K562 treated with DMSO at 1 percent for 48 hours (cell line): Measurements from ENCODE around the gene SH2D7. TPM values are rescaled to one million over a fixed set of nuclear protein-coding genes. Genes with fewer than 3 reads are reported as not detected.

ENCODE experiments used
- total RNA-seq: library from RNA; unstranded; fragments of 300-600 nt; gene quantifications from 2 replicates; pipeline ENCODE4 v1.2.3, GENCODE V29; 2022; ENCODE audit warnings: low replicate concordance; ENCODE audit errors: extremely low read depth

Gene SH2D7
- not detected in 2 replicates for total RNA-seq

DNA sequence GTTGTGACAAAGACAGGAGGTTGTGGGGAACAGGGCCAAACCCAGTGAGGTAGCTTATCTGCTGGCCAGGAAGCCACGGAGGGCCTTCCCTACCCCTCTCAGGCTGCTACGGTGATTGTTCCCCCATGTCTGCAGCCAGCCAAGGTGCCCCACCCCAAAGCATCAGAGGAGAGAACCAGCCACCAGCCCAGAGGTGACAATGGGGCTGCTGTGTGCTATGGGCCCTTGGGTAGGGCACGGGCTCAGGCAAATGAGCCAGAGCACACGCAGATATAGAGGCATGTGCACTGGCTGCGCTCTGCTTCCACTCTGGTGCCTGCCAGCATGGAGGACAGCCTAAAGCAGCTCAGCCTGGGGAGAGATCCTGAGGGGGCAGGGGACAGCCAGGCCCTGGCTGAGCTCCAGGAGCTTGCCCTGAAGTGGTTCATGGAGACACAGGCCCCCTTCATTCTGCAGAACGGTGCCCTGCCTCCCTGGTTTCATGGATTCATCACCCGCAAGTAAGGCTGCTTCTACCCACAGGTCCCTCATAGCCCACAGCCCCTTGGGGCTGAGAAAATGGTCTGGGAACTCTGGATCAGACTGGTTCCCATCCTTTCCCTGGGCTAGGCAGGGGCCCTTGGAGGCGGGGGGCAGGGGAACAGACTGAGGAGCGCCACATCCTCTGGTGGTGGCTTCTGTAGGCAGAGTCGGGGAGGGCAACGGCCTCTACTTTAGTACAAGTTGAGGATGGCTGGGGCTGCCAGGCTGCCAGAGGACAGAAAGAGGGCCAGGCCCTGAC lies at the start of gene SH2D7:
TSS of gene SH2D7 (plus strand) at position 301 of the 781 bp plus-strand sequence. CDS start at position 325, 24 bp downstream.

DNA sequence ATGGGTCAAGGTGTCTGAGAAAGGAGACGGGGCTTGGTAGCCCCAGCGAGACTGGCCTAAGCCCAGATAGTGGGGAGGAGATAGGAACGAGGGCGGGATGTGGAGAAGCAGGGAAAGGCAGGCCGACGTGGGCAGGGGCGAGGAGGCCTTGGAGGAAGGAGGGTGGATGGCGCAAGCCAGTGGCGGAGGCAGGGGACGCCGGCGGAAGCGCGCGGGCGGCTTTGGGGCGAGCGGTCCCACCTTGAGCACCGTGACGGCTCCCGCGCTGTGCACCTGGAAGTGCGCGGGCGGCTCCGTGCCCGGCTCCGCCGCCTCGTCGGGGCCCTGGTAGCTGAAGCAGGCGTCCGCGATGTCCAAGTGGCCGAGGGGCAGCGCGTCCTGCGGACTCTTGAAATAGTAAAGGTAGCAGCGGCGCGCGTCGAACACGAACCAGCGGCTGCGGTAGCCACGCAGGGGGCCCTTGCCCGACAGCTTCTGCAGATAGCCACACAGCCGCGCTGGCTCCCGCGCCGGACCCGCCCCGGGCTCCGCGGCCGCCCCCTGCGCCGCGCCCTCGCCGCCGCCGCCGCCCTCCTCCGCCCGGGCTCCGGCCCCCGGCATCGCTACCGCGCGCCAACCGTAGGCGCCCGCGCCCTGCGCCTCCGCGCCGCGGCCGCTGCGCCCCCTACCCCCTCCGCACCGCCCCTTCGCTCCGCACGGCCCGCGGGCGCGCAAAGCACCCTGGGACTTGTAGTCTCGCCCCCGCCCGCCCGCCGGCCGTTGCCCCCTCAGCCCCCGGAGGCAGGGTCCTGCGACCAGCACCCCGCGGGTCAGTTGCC lies 15.1 kb upstream of the SH2D7 start, which contains the start of gene TBC1D2B:
TSS of gene TBC1D2B (minus strand) at position 659 of the 818 bp plus-strand sequence. CDS start at position 600, 59 bp downstream.

DNA sequence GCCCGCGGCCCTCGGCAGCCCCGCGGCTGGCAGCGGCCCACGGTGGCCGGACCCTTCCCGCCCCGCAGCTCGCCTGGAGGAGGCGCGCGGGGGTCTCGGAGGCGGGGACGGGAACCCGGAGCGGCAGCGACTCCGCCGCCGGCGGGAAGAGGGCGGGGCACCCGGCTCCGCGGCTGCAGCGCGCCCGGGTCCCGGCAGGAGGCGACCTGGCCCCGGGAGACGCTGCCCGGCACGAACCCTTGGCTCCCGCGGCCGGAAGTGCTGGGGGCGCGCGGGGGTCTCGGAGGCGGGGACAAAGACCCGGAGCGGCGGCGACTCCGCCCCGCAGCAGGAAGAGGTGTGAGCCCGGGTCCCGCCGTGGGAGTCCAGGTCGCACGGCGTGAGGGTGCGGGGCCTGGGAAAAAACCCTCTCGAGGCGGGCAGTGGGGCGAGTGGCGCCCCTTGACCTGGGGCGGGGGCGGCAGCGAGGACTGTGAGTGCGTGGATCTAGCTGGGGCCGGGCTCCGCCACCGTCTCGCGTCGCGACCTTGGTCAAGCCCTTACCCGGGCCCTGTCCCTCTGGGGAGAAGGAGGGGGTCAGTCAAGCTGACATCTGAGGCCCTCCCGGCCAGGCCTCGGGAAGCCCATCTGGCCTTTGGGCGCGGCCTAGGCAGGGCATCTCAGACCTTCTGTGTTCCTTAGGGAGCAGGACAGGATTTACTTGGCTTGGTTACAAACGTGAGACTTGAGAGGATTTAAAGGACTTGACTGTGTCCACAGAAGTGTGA lies 39.1 kb downstream of the SH2D7 start, which contains the start of gene CIB2:
TSS of gene CIB2 (minus strand) at position 151 of the 767 bp plus-strand sequence. CDS start 230 bp downstream, outside the sequence.

DNA sequence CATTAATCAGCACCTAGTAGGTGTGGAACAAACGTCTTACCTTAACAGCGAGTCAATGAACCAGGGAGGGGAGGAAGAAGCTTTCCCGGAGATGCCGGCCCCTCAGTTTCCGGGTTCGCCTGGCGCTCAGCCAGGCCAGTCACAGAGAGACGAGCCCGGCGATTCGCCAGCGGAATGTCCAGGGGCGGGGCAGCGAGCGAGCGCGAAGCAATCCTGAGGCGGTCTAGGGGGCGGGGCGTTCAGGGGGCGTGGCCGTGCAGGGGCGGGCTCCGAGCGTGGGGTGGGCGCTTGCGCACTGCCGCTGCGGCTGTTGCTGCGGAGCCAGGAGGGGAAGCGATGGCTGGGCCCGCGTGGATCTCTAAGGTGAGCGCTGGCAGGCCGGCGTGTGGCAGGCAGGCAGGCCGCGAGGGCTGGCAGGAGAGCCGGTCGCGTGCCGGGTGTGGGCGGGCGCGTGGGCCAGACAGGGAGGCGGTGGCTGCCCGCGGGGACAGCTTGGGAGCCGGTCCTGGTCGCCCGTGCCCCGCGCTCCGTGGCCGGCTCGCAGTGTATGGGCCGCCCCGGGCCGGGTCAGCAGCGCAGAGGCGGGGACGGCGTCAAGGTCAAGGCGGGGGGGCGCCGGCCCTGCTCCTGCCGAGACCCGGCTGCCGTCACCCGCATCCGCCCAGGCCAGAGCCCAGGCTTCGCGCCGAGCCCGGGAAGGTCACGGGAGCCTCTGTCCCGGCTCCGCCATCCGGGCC lies 56.9 kb downstream of the SH2D7 start, which contains the start of gene IDH3A:
TSS of gene IDH3A (plus strand) at position 295 of the 737 bp plus-strand sequence. CDS start at position 337, 42 bp downstream.

Other genes starting within 250 kb of the SH2D7 start
- not detected in 2 replicates for gene TBC1D2B, start 14.8 kb upstream of the SH2D7 start, total RNA-seq
- gene CIB2, start 38.9 kb downstream of the SH2D7 start, total RNA-seq = not detected in 2 replicates
- gene IDH3A, start 56.8 kb downstream of the SH2D7 start, total RNA-seq = not detected in 2 replicates
- gene ACSBG1, start 142.0 kb downstream of the SH2D7 start, total RNA-seq = not detected in 2 replicates
- not detected in 2 replicates for gene DNAJA4, start 172.0 kb downstream of the SH2D7 start, total RNA-seq
- not detected in 2 replicates for gene SKIC8, start 207.0 kb downstream of the SH2D7 start, total RNA-seq
- gene CRABP1, start 247.8 kb downstream of the SH2D7 start, total RNA-seq = not detected in 2 replicates